Measurements from ENCODE around the gene SRD5A1. TPM values are rescaled to one million over a fixed set of nuclear protein-coding genes. Genes with fewer than 3 reads are reported as not detected.

Gene SRD5A1
- total RNA-seq, 1 experiment from 2014 or later: 29.9 TPM

- peaks cover 62% of the 10 kb centered on the region for H3K27me3 Mint-ChIP-seq (ENCODE audit: low read depth)
Observed at GRCh38 chr5:6585939-6586646, 47.1 kb upstream of the SRD5A1 start.

More at GRCh38 chr5:6585939-6586646, 47.1 kb upstream of the SRD5A1 start:
- Histone ChIP-seq H3K4ac (ENCODE audit: low read depth, low read length) (no peak overlapping the region), H3K4me1 (ENCODE audit: insufficient read depth, low read length) (peaks cover under 1% of the 10 kb centered on the region; the same call in 1 of the 2 replicates), H3K9me3 (ENCODE audit: control insufficient read depth, low read depth, low read length) (no peaks in the 10 kb centered on the region), H2BK120ac (ENCODE audit: low read depth, low read length, poor library complexity, severe bottlenecking) (no peak overlapping the region), H4K91ac (ENCODE audit: insufficient read length, low read depth, low read length) (no peak overlapping the region), H3K27me3 (ENCODE audit: insufficient read depth, low read length) (peaks cover 5% of the 10 kb centered on the region; the same call in 1 of the 2 replicates), H3K27ac (ENCODE audit: insufficient read length, low read depth, low read length) (no peak overlapping the region), H3K79me1 (ENCODE audit: insufficient read depth, low read depth, low read length, poor library complexity, severe bottlenecking) (no peaks in the 10 kb centered on the region), H3K56ac (ENCODE audit: insufficient read length, low read depth, low read length) (no peak overlapping the region), H2BK20ac (ENCODE audit: low read depth, low read length, poor library complexity, severe bottlenecking) (no peak overlapping the region), H2BK5ac (ENCODE audit: insufficient read length, low read length) (no peak overlapping the region), H2BK12ac (ENCODE audit: insufficient read length, low read depth, low read length) (no peak overlapping the region), H4K8ac (replicated peaks; ENCODE audit: insufficient read length, low read depth, low read length) (no peak overlapping the region), H3K4me2 (ENCODE audit: insufficient read depth, insufficient read length, low read length) (no peak overlapping the region), H3K18ac (ENCODE audit: insufficient read length, low read depth, low read length) (no peak overlapping the region), H2BK15ac (ENCODE audit: low read depth, low read length) (no peak overlapping the region), H3K23ac (ENCODE audit: insufficient read length, low read depth, low read length) (no peak overlapping the region), H3K14ac (ENCODE audit: insufficient read depth, low read length) (no peak overlapping the region), H2AFZ (ENCODE audit: low read length) (no peak overlapping the region), H3K23me2 (ENCODE audit: insufficient read length, low read depth, low read length, poor library complexity, severe bottlenecking) (peaks cover 5% of the 10 kb centered on the region), H4K20me1 (ENCODE audit: control insufficient read depth, insufficient read depth, insufficient read length) (no peaks in the 10 kb centered on the region), H3K9ac (ENCODE audit: extremely low read depth, insufficient read length, low read length) (no peak overlapping the region), H4K5ac (ENCODE audit: insufficient read length, low read depth, low read length) (peak overlapping the region; percentile 27), H3K79me2 (ENCODE audit: insufficient read depth, low read length) (no peaks in the 10 kb centered on the region), H3T11ph (ENCODE audit: low read length) (no peak overlapping the region), H2AK5ac (ENCODE audit: insufficient read length, low read length) (no peak overlapping the region)
- no peak for TF ChIP-seq CTCF (conservative IDR thresholded peaks at IDR 0.05)
- Mint-ChIP-seq H3K27ac (no peak overlapping the region), H3K9me3 (no peaks in the 10 kb centered on the region), H3K4me3 (no peak overlapping the region), H3K36me3 (ENCODE audit: insufficient read depth in 1 of 3, low read depth in 3 of 3) (no peaks in the 10 kb centered on the region), H3K4me1 (peaks cover 7 to 8% of the 10 kb centered on the region in 2 experiments)
- WGBS (ENCODE audit: extremely low coverage, insufficient read length, low lambda C conversion rate): no CpG with 5 or more reads among the region's 15 CpGs
- DNase-seq: no peak

All from H9 (cell line).